Muscle layer of duodenum (tissue), 2 donors: ENCODE results near the gene MYPN.

Experiments used
- H3K27ac ChIP-seq: one replicate; pipeline ENCODE4 v1.7.0; 2013; ENCODE audit warnings: mild to moderate bottlenecking, low read length
- H3K27me3 ChIP-seq: one replicate; pipeline ENCODE4 v1.7.0; 2013; ENCODE audit warnings: low read depth, mild to moderate bottlenecking, control low read depth, low read length
- H3K36me3 ChIP-seq, 2 donors: one replicate each; pipeline ENCODE4 v1.7.0; 2013; ENCODE audit warnings: low read length in 2 of 2, control low read depth in 1 of 2, mild to moderate bottlenecking in 1 of 2; ENCODE audit not compliant: insufficient read depth in 2 of 2, control insufficient read depth in 1 of 2
- H3K4me1 ChIP-seq, 2 donors: one replicate each; pipeline ENCODE4 v1.7.0; 2013; ENCODE audit warnings: low read length in 2 of 2, mild to moderate bottlenecking in 2 of 2, control low read depth in 1 of 2, moderate library complexity in 1 of 2; ENCODE audit not compliant: insufficient read depth in 2 of 2, control insufficient read depth in 1 of 2
- H3K4me3 ChIP-seq, 2 donors: one replicate each; pipeline ENCODE4 v1.7.0; 2013; ENCODE audit warnings: low read length in 2 of 2, low read depth in 1 of 2, mild to moderate bottlenecking in 1 of 2
- H3K9me3 ChIP-seq, 2 donors: one replicate each; pipeline ENCODE4 v1.7.0; 2013; ENCODE audit warnings: low read length in 2 of 2, control low read depth in 1 of 2, mild to moderate bottlenecking in 1 of 2; ENCODE audit not compliant: control insufficient read depth in 1 of 2
- donor health status: healthy.

The MYPN gene

DNA sequence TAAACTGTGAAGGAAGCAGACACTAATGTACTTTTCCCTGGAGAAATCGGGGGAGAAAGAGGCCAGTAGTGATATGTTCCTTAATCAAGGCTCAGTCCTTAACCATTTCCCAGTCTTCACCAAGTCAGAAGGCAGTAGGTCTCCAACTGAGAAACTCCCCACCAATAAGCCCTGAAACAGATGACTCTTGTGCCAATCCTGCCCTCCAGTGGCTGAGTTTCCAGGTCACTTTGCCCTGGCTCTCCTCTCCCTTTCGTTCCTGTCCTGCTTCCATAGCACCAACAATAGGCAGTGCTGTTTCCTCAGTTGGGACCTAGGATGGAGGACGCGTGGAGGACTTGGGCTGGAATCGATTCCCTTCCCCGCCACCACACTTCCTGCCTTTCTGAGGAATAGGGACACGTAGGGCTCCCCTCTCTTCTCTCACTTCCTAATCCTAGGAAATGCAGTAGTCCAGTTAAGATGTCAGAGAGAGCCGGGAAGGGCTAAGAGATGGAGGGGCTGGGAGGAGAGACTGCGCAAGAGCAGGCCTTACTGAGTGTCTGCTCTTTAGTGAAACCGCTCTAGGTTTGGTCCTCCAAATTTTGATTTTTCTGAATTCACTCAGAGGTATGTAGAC, 99.2 kb downstream of the MYPN start:
- no peaks in the 10 kb centered on the region for H3K36me3 ChIP-seq
- H3K4me3 ChIP-seq = no peak overlapping the region
- no peaks in the 10 kb centered on the region for H3K4me1 ChIP-seq
- no peaks in the 10 kb centered on the region for H3K27me3 ChIP-seq
- no peaks in the 10 kb centered on the region for H3K9me3 ChIP-seq
- no peak overlapping the region for H3K27ac ChIP-seq

DNA sequence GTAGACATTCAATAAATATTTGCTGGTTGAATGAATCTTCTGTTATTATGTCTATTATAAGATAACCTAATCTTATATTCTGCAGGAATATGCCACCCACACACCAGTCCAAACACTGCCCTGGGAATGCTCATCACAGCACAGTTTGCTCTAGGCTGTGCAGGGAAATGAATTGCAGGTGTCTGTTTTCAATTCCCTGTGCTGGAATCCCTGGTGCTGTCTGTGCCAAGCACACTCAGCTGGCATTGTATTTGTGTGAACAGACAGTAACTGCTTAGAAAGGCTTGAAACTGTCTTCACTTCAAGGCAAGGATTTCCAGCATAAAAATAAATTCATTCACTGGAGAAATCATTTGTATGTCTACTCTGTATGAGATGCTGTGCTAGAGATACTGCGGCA, 102.4 kb downstream of the MYPN start:
- no peak overlapping the region for H3K4me3 ChIP-seq
- H3K36me3 ChIP-seq = no peaks in the 10 kb centered on the region
- no peaks in the 10 kb centered on the region for H3K9me3 ChIP-seq
- H3K27me3 ChIP-seq = no peaks in the 10 kb centered on the region
- no peaks in the 10 kb centered on the region for H3K4me1 ChIP-seq
- no peak overlapping the region for H3K27ac ChIP-seq

DNA sequence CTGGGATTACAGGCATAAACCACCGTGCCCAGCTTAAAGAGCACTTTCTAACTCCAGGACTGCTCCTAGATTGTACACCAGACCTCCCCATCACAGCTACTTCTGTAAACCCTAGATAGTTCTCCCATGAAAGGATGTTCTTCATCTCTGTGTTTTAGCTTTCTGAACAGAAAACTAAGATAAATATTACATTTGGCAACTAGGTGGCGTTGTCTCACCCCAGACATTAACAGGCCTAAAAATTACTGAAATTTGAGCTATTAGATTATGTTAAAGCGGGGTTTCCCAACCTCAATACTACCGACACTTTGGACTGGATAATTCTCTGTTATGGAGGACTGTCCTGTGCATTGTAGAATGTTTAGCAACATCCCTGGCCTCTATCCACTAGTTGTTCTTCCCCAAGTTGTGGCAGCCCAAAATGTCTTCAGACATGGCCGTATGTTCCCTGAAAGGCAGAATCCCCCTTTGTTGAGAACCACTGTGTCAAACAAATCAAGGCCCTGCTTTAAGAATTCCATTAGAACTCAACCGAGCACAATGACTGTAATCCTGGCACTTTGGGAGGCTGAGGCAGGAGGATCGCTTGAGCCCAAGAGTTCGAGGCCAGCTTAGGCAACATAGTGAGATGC, 103.5 kb downstream of the MYPN start:
- no peak overlapping the region for H3K4me3 ChIP-seq
- H3K36me3 ChIP-seq = no peaks in the 10 kb centered on the region
- H3K9me3 ChIP-seq = no peaks in the 10 kb centered on the region
- no peak overlapping the region for H3K27ac ChIP-seq
- H3K4me1 ChIP-seq = no peaks in the 10 kb centered on the region
- H3K27me3 ChIP-seq = no peaks in the 10 kb centered on the region

DNA sequence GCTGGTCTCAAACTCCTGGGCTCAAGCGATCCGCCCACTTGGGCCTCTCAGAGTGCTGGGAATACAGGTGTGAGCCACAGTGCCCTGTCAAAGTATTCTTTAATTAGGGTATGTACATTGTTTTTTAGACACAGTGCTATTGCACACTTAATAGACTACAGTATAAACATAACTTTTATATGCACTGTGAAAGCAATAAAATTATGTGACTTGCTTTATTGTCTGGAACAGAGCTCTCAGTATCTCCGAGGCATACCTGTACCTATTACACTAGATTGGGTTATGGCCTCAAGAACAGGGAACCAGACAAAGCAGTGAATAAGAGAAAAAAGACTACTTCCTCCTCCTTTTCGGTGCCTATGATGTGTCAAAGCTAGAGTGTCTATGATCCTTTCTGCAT, 109.5 kb downstream of the MYPN start:
- H3K27me3 ChIP-seq = no peaks in the 10 kb centered on the region
- H3K4me1 ChIP-seq = no peaks in the 10 kb centered on the region
- H3K4me3 ChIP-seq = no peak overlapping the region
- H3K9me3 ChIP-seq = no peaks in the 10 kb centered on the region
- no peaks in the 10 kb centered on the region for H3K36me3 ChIP-seq
- no peak overlapping the region for H3K27ac ChIP-seq

DNA sequence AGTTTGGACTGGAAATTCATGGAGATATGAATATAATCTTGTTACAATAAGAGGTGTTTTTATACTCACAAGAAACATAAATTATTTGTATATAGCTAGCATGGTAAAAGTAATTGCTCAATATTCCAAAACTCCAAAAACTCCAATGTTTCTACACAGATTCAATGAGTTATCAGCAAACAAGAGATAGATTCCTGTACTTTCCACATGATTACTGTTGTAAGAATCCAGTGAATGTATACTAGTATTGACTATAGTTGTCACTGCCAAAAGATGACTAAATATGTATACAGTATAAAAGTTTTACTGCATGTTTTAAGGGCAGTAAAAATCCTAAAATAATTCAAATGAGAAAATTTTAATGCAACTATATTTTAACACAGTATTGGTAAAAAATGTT, 111.9 kb downstream of the MYPN start:
- Histone ChIP-seq H3K36me3 (no peaks in the 10 kb centered on the region), H3K27me3 (no peaks in the 10 kb centered on the region), H3K4me3 (no peak overlapping the region), H3K4me1 (no peaks in the 10 kb centered on the region), H3K9me3 (no peaks in the 10 kb centered on the region), H3K27ac (no peak overlapping the region)

- Histone ChIP-seq H3K36me3 (no peaks in the 10 kb centered on the region), H3K4me1 (no peaks in the 10 kb centered on the region), H3K27me3 (no peaks in the 10 kb centered on the region), H3K9me3 (no peaks in the 10 kb centered on the region), H3K4me3 (no peak overlapping the region), H3K27ac (no peak overlapping the region)
Measured at GRCh38 chr10:68222391-68222790, 113.1 kb downstream of the MYPN start.

- H3K4me3 ChIP-seq = no peak overlapping the region
- H3K9me3 ChIP-seq = no peaks in the 10 kb centered on the region
- no peaks in the 10 kb centered on the region for H3K4me1 ChIP-seq
- no peaks in the 10 kb centered on the region for H3K27me3 ChIP-seq
- H3K27ac ChIP-seq = no peak overlapping the region
- no peaks in the 10 kb centered on the region for H3K36me3 ChIP-seq
Measured at GRCh38 chr10:68223535-68224165, 114.4 kb downstream of the MYPN start.

DNA sequence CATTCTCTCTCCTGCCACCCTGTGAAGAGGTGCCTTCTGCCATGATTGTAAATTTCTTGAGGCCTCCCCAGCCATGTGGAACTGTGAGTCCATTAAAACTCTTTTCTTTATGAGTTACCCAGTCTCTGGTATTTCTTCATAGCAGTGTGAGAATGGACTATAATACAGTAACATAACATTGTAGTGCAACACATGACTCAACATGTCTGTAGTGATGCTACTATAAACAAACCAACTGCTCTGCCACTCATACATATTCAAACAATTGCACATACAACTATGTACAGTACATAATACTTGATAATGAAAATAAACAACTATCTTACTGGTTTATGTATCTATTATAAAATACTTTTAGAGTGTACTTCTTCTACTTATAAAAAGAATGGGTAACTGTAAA, 115.5 kb downstream of the MYPN start:
- Histone ChIP-seq H3K36me3 (no peaks in the 10 kb centered on the region), H3K9me3 (no peaks in the 10 kb centered on the region), H3K4me3 (no peak overlapping the region), H3K27ac (no peak overlapping the region), H3K27me3 (no peaks in the 10 kb centered on the region), H3K4me1 (no peaks in the 10 kb centered on the region)

DNA sequence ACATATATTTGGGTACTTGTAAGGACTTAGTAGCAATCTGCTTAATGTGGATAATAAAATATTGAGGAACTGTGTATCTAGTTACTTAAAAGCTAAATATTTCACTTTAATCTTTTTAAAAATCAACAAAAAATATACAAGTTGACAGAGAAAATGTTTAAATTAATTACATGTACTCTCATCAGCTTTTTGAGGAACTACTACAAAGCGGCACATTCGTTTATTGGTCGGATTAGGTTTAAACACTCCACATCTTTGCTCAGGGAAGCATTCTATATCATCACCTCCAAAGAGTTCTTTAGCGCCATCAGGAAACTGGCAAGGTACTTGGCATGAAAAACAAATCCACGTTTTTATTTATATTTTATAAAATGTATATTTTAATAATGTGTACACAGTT, 121.0 kb downstream of the MYPN start:
- Histone ChIP-seq H3K27ac (no peak overlapping the region), H3K4me3 (no peak overlapping the region), H3K9me3 (no peaks in the 10 kb centered on the region), H3K27me3 (no peaks in the 10 kb centered on the region), H3K4me1 (no peaks in the 10 kb centered on the region), H3K36me3 (no peaks in the 10 kb centered on the region)

DNA sequence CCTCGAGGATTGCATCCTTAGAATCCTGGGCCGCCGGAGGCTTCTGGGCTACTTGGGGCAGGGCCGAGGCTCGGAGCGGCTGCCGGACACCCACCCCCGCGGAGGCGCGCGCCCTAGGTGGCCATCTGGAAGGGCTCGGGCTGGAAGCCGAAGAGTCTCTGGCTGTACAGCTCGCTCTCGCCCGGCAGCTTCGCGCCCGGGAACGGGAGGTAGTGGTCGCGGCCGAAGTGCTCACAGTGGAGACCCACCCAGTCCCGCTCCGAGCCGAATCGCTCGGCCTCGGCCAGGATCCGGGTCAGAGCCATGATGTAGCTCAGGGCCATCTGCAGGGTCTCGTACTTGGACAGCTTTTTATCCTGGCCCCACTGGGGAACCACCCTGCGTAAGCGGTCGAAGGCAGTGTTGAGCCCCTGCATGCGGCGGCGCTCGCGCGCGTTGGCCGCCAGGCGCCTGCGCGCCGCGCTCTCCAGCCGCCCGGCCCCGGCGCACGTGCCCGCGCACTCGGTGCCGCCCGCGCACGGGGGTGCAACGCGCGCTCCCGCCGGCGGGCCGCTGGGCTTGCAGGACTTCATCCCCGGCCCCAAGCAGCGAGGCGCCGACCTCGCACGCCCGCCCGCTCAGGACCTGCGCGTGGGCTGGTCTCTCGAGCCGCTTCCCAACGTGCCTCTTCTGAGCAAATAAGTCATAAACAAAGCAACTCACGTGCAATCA, 122.0 kb downstream of the MYPN start:
- no peaks in the 10 kb centered on the region for H3K4me1 ChIP-seq
- H3K9me3 ChIP-seq = no peaks in the 10 kb centered on the region
- H3K4me3 ChIP-seq = peak overlapping the region; percentile 50 to 77
- no peaks in the 10 kb centered on the region for H3K27me3 ChIP-seq
- no peaks in the 10 kb centered on the region for H3K36me3 ChIP-seq
- peak overlapping the region; percentile 25 for H3K27ac ChIP-seq

DNA sequence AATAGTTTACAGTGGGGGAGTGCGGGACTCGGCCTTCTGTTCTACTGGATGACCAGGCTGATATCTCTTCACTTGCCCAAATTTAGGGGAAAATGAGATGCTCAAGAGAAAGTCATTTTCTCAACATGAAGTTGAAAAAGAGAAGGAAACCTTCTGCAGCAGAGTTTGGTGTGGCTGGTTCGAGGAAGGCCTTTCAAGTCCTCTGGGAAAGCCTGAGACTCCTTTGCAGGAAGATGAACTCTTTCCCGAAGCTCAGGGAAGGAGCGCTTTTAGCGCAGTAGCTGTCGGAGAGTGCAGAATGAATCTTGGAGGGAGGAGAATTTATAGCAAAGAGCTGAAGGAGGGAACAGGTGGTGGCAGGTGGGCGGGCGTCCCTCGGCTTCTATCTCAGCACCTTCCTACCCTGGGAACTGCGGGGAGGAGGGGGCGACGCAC, 122.5 kb downstream of the MYPN start, which contains the start of gene ATOH7:
TSS of gene ATOH7 (minus strand) at position 297 of the 435 bp plus-strand sequence. CDS start 436 bp downstream, outside the sequence.
- Histone ChIP-seq H3K36me3 (no peaks in the 10 kb centered on the region), H3K27ac (peak within 1 kb of the TSS; percentile 25), H3K4me3 (peak within 1 kb of the TSS; percentile 50 to 77), H3K9me3 (no peaks in the 10 kb centered on the region), H3K27me3 (no peaks in the 10 kb centered on the region), H3K4me1 (no peaks in the 10 kb centered on the region)
